Fibroblast of peridontal ligament (primary cell): ENCODE results near the gene CEP295NL.
"Not testable (repeated sequence)": the region's sequence is repeated elsewhere in the genome, so short reads cannot be mapped to it uniquely, and the experiment has no call there.

Experiments used
- DNase-seq: peaks from one replicate; pipeline ENCODE4 v3.0.0-alpha.2; 2010; ENCODE audit errors: extremely low read depth

CEP295NL gene

GRCh38 chr17:78888941-78889518 lies 14.0 kb downstream of the CEP295NL start:
- no peak for DNase-seq

GRCh38 chr17:78886954-78887353 lies 16.0 kb downstream of the CEP295NL start:
- DNase-seq = no peak

DNA sequence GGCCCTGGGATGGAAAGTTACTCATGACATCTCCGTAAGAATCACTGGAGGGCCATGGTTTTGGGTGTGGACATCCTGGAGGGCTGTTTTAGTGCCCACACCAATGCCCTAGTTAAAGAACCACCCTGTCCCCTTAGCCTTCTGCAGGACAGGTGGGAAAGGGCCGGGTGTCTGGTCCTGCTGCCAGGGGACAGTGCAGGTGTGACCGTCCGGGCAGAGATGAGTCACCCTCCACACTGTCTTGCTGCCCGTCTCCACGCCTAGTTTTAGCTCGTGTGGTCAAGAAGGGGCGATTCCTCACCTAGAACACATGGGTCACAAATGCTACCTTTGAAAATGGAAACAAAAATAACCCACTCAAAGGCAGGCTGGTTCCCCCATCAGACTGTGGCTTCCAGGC lies 17.0 kb downstream of the CEP295NL start:
- DNase-seq = no peak

GRCh38 chr17:78884876-78885667 lies 17.9 kb downstream of the CEP295NL start:
- DNase-seq = no peak

GRCh38 chr17:78884148-78884825 lies 18.7 kb downstream of the CEP295NL start:
- no peak for DNase-seq

DNA sequence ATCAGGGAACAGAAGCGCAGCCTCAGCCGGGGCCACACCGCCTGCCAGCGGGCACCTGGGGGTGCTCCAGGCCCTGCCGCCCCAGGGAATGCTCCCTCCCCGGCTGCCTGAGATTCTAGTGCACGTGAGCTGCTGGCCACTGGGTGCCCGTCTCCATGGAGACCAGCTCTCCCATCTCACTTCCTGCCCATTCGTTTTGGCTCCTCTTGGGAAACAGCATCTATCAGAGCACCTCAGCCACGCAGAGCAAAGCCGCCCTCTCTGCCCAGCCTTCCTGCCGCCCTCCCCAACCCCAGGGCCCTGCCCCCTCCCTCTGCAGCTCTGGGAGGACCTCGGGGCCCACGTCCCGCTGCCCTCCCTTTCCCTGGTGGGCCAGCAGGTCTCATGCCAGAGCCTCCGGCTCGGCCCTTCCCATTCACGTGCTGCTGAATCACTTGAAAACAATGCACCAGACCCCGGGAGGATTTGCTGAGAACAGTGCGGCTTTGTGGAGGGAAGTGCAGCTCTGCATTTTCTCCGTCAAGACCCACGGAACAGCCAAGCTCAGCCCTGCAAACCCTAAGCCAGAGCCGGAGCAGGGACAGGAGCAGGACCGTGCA lies 19.4 kb downstream of the CEP295NL start:
- DNase-seq = peak; percentile 97

DNA sequence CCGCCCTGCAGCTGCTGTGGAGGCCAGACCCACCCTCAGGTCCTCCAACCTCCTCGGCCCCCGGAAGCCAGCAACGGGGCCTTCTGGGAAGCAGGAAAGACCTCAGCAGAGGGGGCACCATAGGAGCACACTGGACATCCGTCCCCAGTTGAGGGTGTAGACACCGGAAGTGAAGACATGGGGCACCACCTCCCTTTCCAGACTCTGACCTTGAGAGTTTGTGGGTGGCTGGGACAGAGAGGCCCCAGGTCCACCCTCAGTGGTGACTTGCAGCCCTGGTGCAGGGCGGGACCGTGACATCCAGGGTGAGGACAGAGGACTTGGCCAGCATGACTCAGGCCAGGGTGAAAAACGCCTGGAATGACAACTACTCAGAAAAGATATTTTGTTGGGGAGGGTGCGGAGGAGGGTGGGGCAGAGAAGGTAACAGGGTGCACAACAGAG lies 19.9 kb downstream of the CEP295NL start:
- peak; percentile 68 for DNase-seq

DNA sequence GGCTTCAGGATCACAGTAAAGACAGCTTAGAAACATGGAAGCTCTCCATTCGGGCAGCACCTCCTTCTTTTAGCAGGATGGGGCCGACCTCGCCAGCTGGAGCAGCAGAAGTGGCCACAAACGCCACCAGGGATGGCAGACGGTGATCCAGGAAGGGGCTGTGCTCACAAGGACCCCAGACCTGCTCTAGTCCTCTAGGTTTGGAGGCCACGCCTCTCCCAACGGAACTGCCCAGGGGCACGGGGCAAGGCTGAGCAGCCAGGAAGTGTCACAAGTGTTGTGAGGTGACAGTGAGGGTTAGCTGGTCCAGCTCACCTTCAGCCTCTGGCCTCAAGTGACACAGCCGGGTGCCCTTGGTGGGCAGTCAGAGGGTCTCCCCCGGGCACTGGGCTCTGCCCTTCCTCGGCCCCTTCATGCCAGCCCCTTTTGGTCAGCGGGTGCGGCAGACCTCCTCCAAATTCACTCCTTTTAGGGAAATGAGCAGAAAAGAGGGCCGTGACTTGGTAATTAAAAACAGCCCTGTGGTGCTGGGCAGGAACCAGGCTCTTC lies 20.4 kb downstream of the CEP295NL start:
- DNase-seq = peak; percentile 87

DNA sequence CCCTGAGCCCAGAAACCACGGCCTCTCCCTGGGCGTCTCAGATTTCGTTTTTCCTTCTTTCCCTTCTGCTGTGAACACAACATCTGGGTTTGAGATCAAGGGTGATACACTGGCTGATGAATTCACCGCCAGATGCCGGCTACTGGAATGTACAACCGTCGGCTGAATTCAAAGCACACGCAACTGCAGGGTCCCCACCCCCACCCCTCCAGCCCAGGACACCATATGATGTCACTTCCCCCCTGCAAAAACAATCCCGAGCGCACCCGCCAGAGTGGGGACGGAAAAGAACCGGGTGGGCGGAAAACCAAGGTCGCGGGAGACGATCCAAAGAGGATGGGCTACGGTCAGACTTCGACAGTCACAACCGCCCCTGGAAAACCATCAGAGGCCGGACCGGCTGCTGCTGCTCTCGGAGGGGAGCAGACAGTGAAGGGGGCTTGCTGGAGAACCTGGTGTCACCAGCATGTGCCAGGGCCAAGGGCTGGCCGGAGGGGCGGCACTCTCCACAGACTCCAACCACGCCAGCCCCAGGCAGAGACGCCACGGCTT lies 23.3 kb downstream of the CEP295NL start:
- peak; percentile 95 for DNase-seq

DNA sequence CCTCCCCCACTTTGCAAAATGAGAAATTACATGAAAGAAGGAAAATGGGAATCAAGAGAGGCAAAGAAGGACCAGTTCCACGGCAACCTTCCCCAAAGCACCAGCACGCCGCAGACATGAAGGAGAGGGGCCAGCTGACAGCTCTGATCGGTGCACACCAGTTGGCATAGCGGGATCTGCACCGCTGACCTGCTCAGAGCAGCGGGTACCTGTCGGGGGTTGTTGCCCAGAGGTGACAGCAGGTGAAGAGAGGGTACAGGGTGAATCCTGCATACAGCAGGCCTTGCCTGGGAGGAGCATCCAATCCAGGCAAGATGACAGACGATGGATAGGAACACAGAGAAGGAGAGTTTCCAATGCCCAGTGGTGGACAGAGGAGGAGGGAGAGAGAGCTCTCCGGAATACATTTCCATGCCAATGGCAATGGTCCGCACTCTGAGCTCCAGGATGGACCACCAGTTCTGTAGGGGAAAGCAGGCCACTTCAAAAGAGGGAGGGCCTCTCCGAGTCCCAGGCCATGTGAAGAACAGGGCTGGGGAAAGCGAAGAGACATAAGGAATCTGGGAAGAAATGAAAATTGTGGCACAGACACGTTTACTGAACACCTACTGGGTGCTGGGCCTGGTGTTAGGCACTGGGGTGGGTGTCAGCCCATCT lies 24.0 kb downstream of the CEP295NL start:
- DNase-seq = no peak

- no peak for DNase-seq
Measured at GRCh38 chr17:78878261-78878660, 24.7 kb downstream of the CEP295NL start.

DNA sequence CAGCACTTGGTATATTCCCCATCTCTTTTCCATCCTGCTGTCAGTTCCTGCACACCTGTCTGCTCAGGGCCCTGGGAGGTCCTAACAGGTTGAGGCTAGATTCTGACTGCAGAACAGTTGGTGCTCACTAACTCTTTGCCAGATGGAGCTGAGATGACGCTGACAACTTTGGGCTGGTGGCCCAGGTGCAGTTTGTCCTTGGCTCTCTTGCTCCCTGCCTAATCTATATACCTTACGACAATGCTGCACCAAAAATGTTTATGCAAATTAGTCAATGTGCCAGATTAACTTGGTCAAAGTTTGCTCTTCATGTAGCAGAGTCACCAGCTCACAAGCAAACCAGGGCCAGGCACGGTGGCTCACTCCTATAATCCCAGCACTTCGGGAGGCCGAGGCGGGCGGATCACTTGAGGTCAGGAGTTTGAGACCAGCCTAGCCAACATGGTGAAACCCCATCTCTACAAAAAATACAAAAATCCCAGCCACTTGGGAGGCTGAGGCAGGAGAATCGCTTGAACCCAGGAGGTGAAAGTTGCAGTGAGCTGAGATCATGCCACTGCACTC lies 26.0 kb downstream of the CEP295NL start:
- DNase-seq = not testable (repeated sequence)

DNA sequence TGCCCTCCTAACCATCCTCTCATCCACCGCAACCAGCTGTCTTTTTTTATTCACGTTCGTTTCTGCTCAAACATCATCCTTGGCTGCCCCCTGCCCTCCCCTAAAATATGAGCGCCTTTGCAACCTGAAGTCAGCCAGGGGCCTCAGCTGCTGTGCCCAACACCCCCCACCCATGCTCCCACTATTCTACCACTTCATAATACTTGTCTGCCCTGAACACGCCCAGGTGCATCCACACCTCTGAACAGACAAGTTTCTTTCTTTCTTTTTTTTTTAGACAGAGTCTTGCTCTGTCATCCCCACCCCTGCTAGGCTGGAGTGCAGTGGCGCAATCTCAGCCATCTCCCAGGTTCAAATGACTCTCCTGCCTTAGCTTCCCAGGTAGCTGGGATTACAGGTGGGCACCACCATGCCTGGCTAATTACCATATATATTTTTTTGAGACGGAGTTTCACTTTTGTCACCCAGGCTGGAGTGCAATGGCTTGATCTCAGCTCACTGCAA lies 26.9 kb downstream of the CEP295NL start:
- no peak for DNase-seq

GRCh38 chr17:78875363-78876093 lies 27.5 kb downstream of the CEP295NL start:
- DNase-seq = no peak

DNA sequence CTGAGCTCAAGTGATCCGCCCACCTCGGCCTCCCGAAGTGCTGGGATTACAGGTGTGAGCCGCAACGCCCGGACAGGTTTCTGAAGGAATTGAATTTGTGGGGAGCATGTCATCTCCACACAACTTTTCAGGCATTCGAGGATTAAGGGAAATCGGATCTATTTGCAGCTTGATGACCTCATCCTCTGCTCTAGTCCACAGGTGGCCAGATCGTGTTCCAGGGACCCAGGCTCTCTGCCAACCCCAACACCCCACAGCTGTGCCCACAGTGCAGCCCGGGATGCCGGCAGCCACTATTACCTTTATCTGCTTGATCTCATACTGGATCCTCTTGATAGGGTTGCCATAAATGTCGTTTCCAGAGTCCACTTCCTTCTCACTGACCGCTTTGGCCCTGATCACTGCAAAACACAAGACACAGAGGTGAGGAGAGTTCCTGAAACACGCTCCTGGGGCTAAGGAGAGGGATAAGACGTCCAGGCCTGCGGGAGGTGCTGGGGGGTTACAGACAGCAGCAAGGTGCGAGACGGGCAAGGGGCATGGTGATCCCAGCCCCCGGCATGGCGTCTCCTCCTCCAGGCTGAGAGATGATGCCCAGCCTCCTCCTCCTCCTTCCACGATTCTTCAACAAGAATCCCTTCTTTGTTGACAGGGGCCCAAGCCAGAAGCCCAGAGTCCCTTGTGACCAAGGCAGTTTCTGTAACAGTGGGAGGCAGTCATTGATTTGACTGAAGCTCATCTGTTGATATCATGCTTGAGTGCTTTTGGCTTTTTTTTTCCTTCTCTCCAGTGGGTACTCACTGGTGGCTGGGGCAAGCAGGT lies 29.3 kb downstream of the CEP295NL start:
- peak; percentile 52 for DNase-seq

DNA sequence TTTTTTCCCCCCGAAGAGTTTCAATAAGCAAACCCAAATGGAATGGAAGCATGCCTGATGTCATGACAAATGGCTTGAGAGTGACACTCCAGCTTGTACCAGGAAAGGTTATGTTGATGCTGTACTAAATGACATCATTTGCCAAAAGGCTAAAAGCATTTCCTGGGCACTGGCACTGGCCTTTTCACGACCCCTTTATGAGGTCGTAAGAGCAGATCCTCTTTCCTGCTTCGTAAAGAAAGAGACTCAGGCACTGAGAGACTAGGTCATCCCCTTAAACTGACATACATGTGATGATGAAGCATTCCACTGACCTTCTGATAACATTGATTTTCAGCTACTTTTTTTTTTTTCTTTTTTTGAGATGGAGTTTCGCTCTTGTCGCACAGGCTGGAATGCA lies 30.5 kb downstream of the CEP295NL start:
- DNase-seq = no peak

DNA sequence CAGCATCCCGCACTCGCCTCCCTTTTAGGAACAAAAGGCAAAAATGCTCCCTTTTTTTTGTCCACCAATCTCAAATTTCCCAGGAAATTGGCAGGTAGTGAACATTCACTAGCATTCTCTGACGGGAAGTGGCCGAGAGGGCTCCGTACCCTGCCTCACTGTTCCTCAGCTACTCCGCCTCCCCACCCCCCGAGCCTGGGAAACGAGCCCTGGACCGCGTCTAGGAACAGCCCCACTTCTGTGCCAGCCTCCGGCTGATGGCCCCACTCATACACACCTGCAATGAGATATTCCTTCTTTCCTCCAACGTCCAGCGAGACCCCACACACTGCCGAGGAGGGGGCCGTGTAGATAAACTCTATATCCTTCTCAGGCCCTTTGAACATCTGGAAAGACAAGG lies 32.4 kb downstream of the CEP295NL start:
- no peak for DNase-seq

- DNase-seq = peak; percentile 95
Measured at GRCh38 chr17:78868391-78868790, 34.6 kb downstream of the CEP295NL start.

DNA sequence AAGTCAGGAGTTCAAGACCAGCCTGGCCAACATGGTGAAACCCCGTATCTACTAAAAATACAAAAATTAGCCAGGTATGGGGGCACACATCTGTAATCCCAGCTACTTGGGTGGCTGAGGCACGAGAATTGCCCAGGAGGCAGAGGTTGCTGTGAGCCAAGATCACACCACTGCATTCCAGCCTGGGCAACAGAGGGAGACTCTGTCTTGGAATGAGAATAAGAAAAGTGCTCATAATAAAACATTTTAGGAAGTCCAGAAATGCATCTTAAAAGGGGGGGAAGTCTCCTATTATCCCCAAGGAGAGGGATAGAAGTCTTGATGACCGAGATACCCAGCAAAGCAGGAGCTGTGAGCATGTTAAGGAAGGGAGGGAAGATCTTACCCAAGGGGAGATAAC lies 36.0 kb downstream of the CEP295NL start:
- not testable (repeated sequence) for DNase-seq
